ENCODE data around the gene NADSYN1.

The NADSYN1 gene

GRCh38 chr11:71449596-71449995 is 3.4 kb upstream of the NADSYN1 start:
- DNase-seq: no peak

- no peak for DNase-seq
Measured at GRCh38 chr11:71450507-71450906, 2.5 kb upstream of the NADSYN1 start.

- DNase-seq: no peak
Measured at GRCh38 chr11:71450939-71451338, 2.1 kb upstream of the NADSYN1 start.

- peak in 4 of 56 donors; percentile 11 to 56 (median 22) for DNase-seq
Measured at GRCh38 chr11:71451596-71452198, 1.3 kb upstream of the NADSYN1 start.

- DNase-seq: peak in 38 of 56 donors; percentile 13 to 68 (median 36)
Measured at GRCh38 chr11:71452199-71453036, 585 bp upstream of the NADSYN1 start.

GRCh38 chr11:71453918-71454304 is 908 bp downstream of the NADSYN1 start:
- no peak for DNase-seq

GRCh38 chr11:71454470-71455113 is 1.6 kb downstream of the NADSYN1 start:
- DNase-seq: no peak

- DNase-seq: no peak
Measured at GRCh38 chr11:71456294-71456693, 3.3 kb downstream of the NADSYN1 start.

GRCh38 chr11:71456831-71457230 is 3.8 kb downstream of the NADSYN1 start:
- DNase-seq: no peak

- no peak for DNase-seq
Measured at GRCh38 chr11:71458146-71459070, 5.4 kb downstream of the NADSYN1 start.

GRCh38 chr11:71459076-71459766 is 6.2 kb downstream of the NADSYN1 start:
- no peak for DNase-seq

- DNase-seq: no peak
Measured at GRCh38 chr11:71459767-71460320, 6.8 kb downstream of the NADSYN1 start.

GRCh38 chr11:71461696-71462095 is 8.7 kb downstream of the NADSYN1 start:
- DNase-seq: no peak

GRCh38 chr11:71462726-71463125 is 9.7 kb downstream of the NADSYN1 start:
- no peak for DNase-seq

- DNase-seq: no peak
Measured at GRCh38 chr11:71463331-71464211, 10.6 kb downstream of the NADSYN1 start.

GRCh38 chr11:71465054-71465453 is 12.1 kb downstream of the NADSYN1 start:
- DNase-seq: peak in 15 of 56 donors; percentile 3 to 40 (median 13)

GRCh38 chr11:71466358-71466757 is 13.4 kb downstream of the NADSYN1 start:
- no peak for DNase-seq

- no peak for DNase-seq
Measured at GRCh38 chr11:71467164-71467563, 14.2 kb downstream of the NADSYN1 start.

GRCh38 chr11:71470946-71471345 is 17.9 kb downstream of the NADSYN1 start:
- DNase-seq: no peak

Measured in nucleus accumbens (tissue), 56 donors.